Esophagus squamous epithelium (tissue), 5 donors: Measurements from ENCODE around the gene UTP20. TPM values are rescaled to one million over a fixed set of nuclear protein-coding genes. Genes with fewer than 3 reads are reported as not detected.

ENCODE experiments used
- DNase-seq: peaks from one replicate; lab custom pipeline; 2025; lab: John Stamatoyannopoulos, UW
- H3K27ac ChIP-seq, 4 donors: fragments of 200-600 bp; sonication (generic); one replicate each; pipeline ENCODE4 v1.5.1; 2016 to 2019; ENCODE audit warnings: mild to moderate bottlenecking in 1 of 4
- H3K27me3 ChIP-seq, 4 donors: fragments of 200-600 bp; sonication (generic); 1 replicate in 3 of 4; 2 replicates in 1 of 4; pipeline versions ENCODE4 v1.5.1 to v1.6.0; 2017 to 2021; ENCODE audit warnings: antibody characterized with exemption in 1 of 4
- H3K36me3 ChIP-seq, 3 donors: fragments of 200-600 bp; sonication (generic); one replicate each; pipeline ENCODE4 v1.5.1; 2016 to 2019
- H3K4me1 ChIP-seq, 3 donors: fragments of 200-600 bp; sonication (generic); one replicate each; pipeline ENCODE4 v1.5.1; 2017 to 2019
- H3K4me3 ChIP-seq, 4 donors: fragments of 200-600 bp; sonication (generic); 1 replicate in 3 of 4; 2 replicates in 1 of 4; pipeline ENCODE4 v1.5.1; 2016 to 2019; ENCODE audit warnings: mild to moderate bottlenecking in 2 of 4, moderate library complexity in 1 of 4
- H3K9me3 ChIP-seq, 3 donors: fragments of 200-600 bp; sonication (generic); one replicate each; pipeline ENCODE4 v1.5.1; 2016 to 2019
- CTCF ChIP-seq, 6 experiments: fragments of 450-650 bp in 4 of 6; fragments of 200-600 bp in 2 of 6; sonication (generic) in 2 of 6; IDR thresholded peaks; one replicate each; pipeline ENCODE4 v1.5.1; 2016 to 2019; ENCODE audit warnings: antibody characterized with exemption in 6 of 6, mild to moderate bottlenecking in 4 of 6, moderate library complexity in 4 of 6
- POLR2A ChIP-seq, 4 donors: fragments of 450-650 bp; IDR thresholded peaks; one replicate each; pipeline ENCODE4 v1.6.1; 2017; ENCODE audit warnings: antibody characterized with exemption in 4 of 4, mild to moderate bottlenecking in 4 of 4, moderate library complexity in 3 of 4
- WGBS, 2 donors: methylation state at CpG; one replicate each; pipeline ENCODE4 v1.1.5; 2018; 5-methylcytosine and 5-hydroxymethylcytosine counted together
- intact Hi-C: fragments of 100-400 bp; cut with DNase I; formaldehyde crosslinking; loops from one replicate; pipeline ENCODE4 v1.15.0; 2022
- total RNA-seq, 4 donors: library from RNA; depleted of rRNA; stranded (reverse); fragments of >200 nt; gene quantifications; one replicate each; pipeline ENCODE4 v1.1.0, GENCODE V29; 2016
- donor health status: DM: yes; HTN: yes; CAD: no.

UTP20 gene
- total RNA-seq, 4 donors from 2014 or later = 5.5 to 20.5 (median 13.5) TPM

- TF ChIP-seq POLR2A (IDR thresholded peaks at IDR 0.05) (no peak), CTCF (IDR thresholded peaks at IDR 0.05) (no peak)
- Histone ChIP-seq H3K36me3 (peaks cover 1 to 100% (median 23%) of the 10 kb centered on the region in 3 donors), H3K4me3 (no peak overlapping the region), H3K27me3 (no peaks in the 10 kb centered on the region), H3K4me1 (no peaks in the 10 kb centered on the region), H3K9me3 (no peaks in the 10 kb centered on the region), H3K27ac (no peak overlapping the region)
- WGBS, 2 donors = 59 to 73% methylated on average over 2 of the region's 2 CpGs
- intact Hi-C loops = no loop called here
- DNase-seq = no peak
These were observed 18.5 kb downstream of the UTP20 start for GRCh38 chr12:101298426-101298825.

DNA sequence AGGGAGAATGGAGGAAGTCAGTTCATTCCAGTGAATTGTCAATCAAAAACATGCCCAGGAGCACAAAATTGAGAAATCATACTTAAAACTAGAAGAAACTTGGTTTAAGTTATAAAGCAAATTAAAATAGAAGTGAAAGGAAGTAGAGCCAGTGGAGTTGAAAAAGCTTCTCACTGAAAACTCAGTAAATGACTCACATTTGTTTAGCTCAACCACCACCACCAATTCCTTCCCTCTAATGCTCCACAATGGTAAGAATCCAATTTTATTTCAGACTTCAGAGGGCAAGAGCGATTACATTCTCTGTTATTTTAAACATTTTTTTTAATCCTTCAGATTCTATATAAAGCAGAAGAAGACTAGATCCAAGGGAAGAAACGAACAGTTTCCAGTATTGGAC is 19.4 kb downstream of the UTP20 start:
- Histone ChIP-seq H3K27ac (no peak overlapping the region), H3K27me3 (no peaks in the 10 kb centered on the region), H3K4me3 (no peak overlapping the region), H3K36me3 (peaks cover 4 to 100% (median 23%) of the 10 kb centered on the region in 3 donors), H3K4me1 (no peaks in the 10 kb centered on the region), H3K9me3 (no peaks in the 10 kb centered on the region)
- TF ChIP-seq CTCF (IDR thresholded peaks at IDR 0.05) = no peak
- TF ChIP-seq POLR2A (IDR thresholded peaks at IDR 0.05) = no peak
- intact Hi-C loops = no loop called here
- 89 to 92% methylated on average over 2 of the region's 2 CpGs for WGBS, 2 donors
- no peak for DNase-seq

DNA sequence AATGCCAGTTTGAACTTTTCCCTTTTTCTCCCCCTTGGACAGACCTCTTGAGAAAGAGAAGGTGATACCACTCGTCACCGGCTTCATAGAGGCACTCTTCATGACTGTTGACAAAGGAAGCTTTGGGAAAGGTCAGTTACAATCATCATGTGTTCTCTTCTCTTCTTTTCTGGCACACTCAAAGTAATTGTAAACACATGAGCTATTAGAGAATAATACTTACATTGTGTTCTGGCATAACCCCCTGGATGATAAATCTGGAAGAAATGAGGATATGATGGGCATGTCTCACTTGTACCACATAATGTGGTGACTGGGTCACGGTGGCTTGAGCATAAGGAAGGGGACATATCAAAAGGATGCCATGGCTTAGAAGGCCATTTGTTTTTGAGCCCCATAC is 20.0 kb downstream of the UTP20 start:
- no peak for DNase-seq
- Histone ChIP-seq H3K27ac (no peak overlapping the region), H3K36me3 (peaks cover 4 to 100% (median 23%) of the 10 kb centered on the region in 3 donors), H3K4me3 (no peak overlapping the region), H3K9me3 (no peaks in the 10 kb centered on the region), H3K4me1 (no peaks in the 10 kb centered on the region), H3K27me3 (no peaks in the 10 kb centered on the region)
- TF ChIP-seq CTCF (IDR thresholded peaks at IDR 0.05) = no peak
- TF ChIP-seq POLR2A (IDR thresholded peaks at IDR 0.05) = no peak
- 90 to 92% methylated on average over 3 of the region's 3 CpGs for WGBS, 2 donors
- intact Hi-C loops = no loop called here

GRCh38 chr12:101302741-101303140 is 22.8 kb downstream of the UTP20 start:
- WGBS, 2 donors = 84 to 89% methylated on average over 4 of the region's 4 CpGs
- Histone ChIP-seq H3K36me3 (peaks cover 4 to 100% (median 22%) of the 10 kb centered on the region in 3 donors), H3K9me3 (no peaks in the 10 kb centered on the region), H3K27me3 (no peaks in the 10 kb centered on the region), H3K4me3 (no peak overlapping the region), H3K27ac (no peak overlapping the region), H3K4me1 (no peaks in the 10 kb centered on the region)
- intact Hi-C loops = no loop called here
- TF ChIP-seq POLR2A (IDR thresholded peaks at IDR 0.05) (no peak), CTCF (IDR thresholded peaks at IDR 0.05) (no peak)
- DNase-seq = no peak

GRCh38 chr12:101305226-101305779 is 25.4 kb downstream of the UTP20 start:
- Histone ChIP-seq H3K4me3 (no peak overlapping the region), H3K9me3 (no peaks in the 10 kb centered on the region), H3K27ac (no peak overlapping the region), H3K36me3 (peaks cover 4 to 100% (median 21%) of the 10 kb centered on the region in 3 donors), H3K27me3 (no peaks in the 10 kb centered on the region), H3K4me1 (no peaks in the 10 kb centered on the region)
- intact Hi-C loops = no loop called here
- TF ChIP-seq CTCF (IDR thresholded peaks at IDR 0.05) = no peak
- no peak for TF ChIP-seq POLR2A (IDR thresholded peaks at IDR 0.05)
- WGBS, 2 donors = 69 to 79% methylated on average over 2 of the region's 2 CpGs
- no peak for DNase-seq
